Liver (tissue), 9 donors: ENCODE data around the gene SPRYD4. TPM values are rescaled to one million over a fixed set of nuclear protein-coding genes. Genes with fewer than 3 reads are reported as not detected.

Source experiments
- DNase-seq: peaks from one replicate; pipeline ENCODE4 v3.0.0-alpha.2; 2017; ENCODE audit warnings: low spot score
- H3K27ac ChIP-seq, 2 donors: one replicate each; pipeline ENCODE4 v1.7.0; 2013; ENCODE audit warnings: inconsistent platforms in 2 of 2, low read length in 2 of 2, control low read depth in 1 of 2, low read depth in 1 of 2, mild to moderate bottlenecking in 1 of 2
- H3K27me3 ChIP-seq, 4 donors: one replicate each; pipeline versions ENCODE4 v1.6.1 to v1.7.0; 2013; ENCODE audit warnings: low read length in 3 of 4, inconsistent platforms in 1 of 4, mild to moderate bottlenecking in 1 of 4, moderate library complexity in 1 of 4; ENCODE audit not compliant: control insufficient read depth in 4 of 4, insufficient read depth in 4 of 4
- H3K36me3 ChIP-seq, 4 donors: one replicate each; pipeline versions ENCODE4 v1.6.1 to v1.7.0; 2013; ENCODE audit warnings: low read length in 3 of 4, mild to moderate bottlenecking in 3 of 4, low read depth in 1 of 4, moderate library complexity in 1 of 4; ENCODE audit not compliant: control insufficient read depth in 4 of 4, insufficient read depth in 3 of 4
- H3K4me1 ChIP-seq, 4 donors: one replicate each; pipeline versions ENCODE4 v1.6.1 to v1.7.0; 2013; ENCODE audit warnings: low read length in 3 of 4, mild to moderate bottlenecking in 3 of 4, moderate library complexity in 1 of 4; ENCODE audit not compliant: control insufficient read depth in 4 of 4, insufficient read depth in 4 of 4
- H3K4me3 ChIP-seq, 3 donors: one replicate each; pipeline versions ENCODE4 v1.6.1 to v1.7.0; 2013; ENCODE audit warnings: low read length in 3 of 3, control low read depth in 1 of 3, low read depth in 1 of 3, mild to moderate bottlenecking in 1 of 3
- H3K9ac ChIP-seq, 2 donors: one replicate each; pipeline ENCODE4 v1.7.0; 2013; ENCODE audit warnings: low read length in 2 of 2, mild to moderate bottlenecking in 2 of 2, moderate library complexity in 2 of 2, control low read depth in 1 of 2, low read depth in 1 of 2
- H3K9me3 ChIP-seq, 4 donors: one replicate each; pipeline versions ENCODE4 v1.6.1 to v1.7.0; 2013; ENCODE audit warnings: low read length in 3 of 4; ENCODE audit not compliant: control insufficient read depth in 4 of 4
- ATF3 ChIP-seq: IDR thresholded peaks from 2 replicates; pipeline ENCODE4 v1.6.1; 2016; ENCODE audit warnings: antibody characterized with exemption
- CTCF ChIP-seq: fragments of 150-350 bp; IDR thresholded peaks from 2 replicates; pipeline ENCODE4 v1.5.1; 2017; ENCODE audit warnings: improper control_type of control experiment, low read depth, low read length; ENCODE audit not compliant: missing input control
- EGR1 ChIP-seq, 2 donors: IDR thresholded peaks; 2 replicates each; pipeline ENCODE4 v1.6.1; 2016 to 2018; ENCODE audit warnings: antibody characterized with exemption in 2 of 2, low read depth in 2 of 2
- FOXA1 ChIP-seq: IDR thresholded peaks from 2 replicates; pipeline ENCODE4 v1.6.1; 2016; ENCODE audit warnings: antibody characterized with exemption
- FOXA2 ChIP-seq: IDR thresholded peaks from 2 replicates; pipeline ENCODE4 v1.6.1; 2016; ENCODE audit warnings: antibody characterized with exemption
- GABPA ChIP-seq, 2 donors: IDR thresholded peaks in 1 of 2; conservative IDR thresholded peaks in 1 of 2; 2 replicates each; pipeline ENCODE4 v1.6.1; 2016; ENCODE audit warnings: antibody characterized with exemption in 2 of 2, mild to moderate bottlenecking in 1 of 2, moderate library complexity in 1 of 2
- HNF4A ChIP-seq, 2 donors: conservative IDR thresholded peaks; 2 replicates each; pipeline ENCODE4 v1.6.1; 2016; ENCODE audit warnings: antibody characterized with exemption in 2 of 2, mild to moderate bottlenecking in 2 of 2
- HNF4G ChIP-seq: IDR thresholded peaks from 2 replicates; pipeline ENCODE4 v1.6.1; 2016; ENCODE audit warnings: antibody characterized with exemption
- JUND ChIP-seq, 2 donors: IDR thresholded peaks; 2 replicates each; pipeline ENCODE4 v1.6.1; 2016; ENCODE audit warnings: antibody characterized with exemption in 2 of 2
- MAX ChIP-seq: IDR thresholded peaks from 2 replicates; pipeline ENCODE4 v1.6.1; 2016; ENCODE audit warnings: antibody characterized with exemption
- NR2F2 ChIP-seq: IDR thresholded peaks from 2 replicates; pipeline ENCODE4 v1.6.1; 2016; ENCODE audit warnings: antibody characterized with exemption
- RAD21 ChIP-seq, 2 donors: IDR thresholded peaks; 2 replicates each; pipeline ENCODE4 v1.6.1; 2016; ENCODE audit warnings: antibody characterized with exemption in 2 of 2, mild to moderate bottlenecking in 2 of 2
- REST ChIP-seq: IDR thresholded peaks from 2 replicates; pipeline ENCODE4 v1.6.1; 2016; ENCODE audit warnings: antibody characterized with exemption, mild to moderate bottlenecking
- RXRA ChIP-seq, 2 donors: IDR thresholded peaks; 2 replicates each; pipeline ENCODE4 v1.6.1; 2017 to 2018; ENCODE audit warnings: antibody characterized with exemption in 2 of 2, mild to moderate bottlenecking in 1 of 2
- SP1 ChIP-seq: IDR thresholded peaks from 2 replicates; pipeline ENCODE4 v1.6.1; 2018; ENCODE audit warnings: antibody characterized with exemption, mild to moderate bottlenecking
- TAF1 ChIP-seq: conservative IDR thresholded peaks from 2 replicates; pipeline ENCODE4 v1.6.1; 2016; ENCODE audit warnings: antibody characterized with exemption, mild to moderate bottlenecking
- YY1 ChIP-seq: IDR thresholded peaks from 2 replicates; pipeline ENCODE4 v1.6.1; 2016; ENCODE audit warnings: antibody characterized with exemption, mild to moderate bottlenecking
- ZBTB33 ChIP-seq: IDR thresholded peaks from 2 replicates; pipeline ENCODE4 v1.6.1; 2016; ENCODE audit warnings: antibody characterized with exemption
- WGBS: extraction: QIAGEN DNeasy Blood & Tissue Kit; methylation state at CpG from one replicate; pipeline ENCODE4 v1.1.7; 2013; 5-methylcytosine and 5-hydroxymethylcytosine counted together
- polyA plus RNA-seq, 2 donors: library from polyadenylated mRNA; stranded (reverse) in 1 of 2; unstranded in 1 of 2; fragments of 200-250 nt in 1 of 2; fragments of >200 nt in 1 of 2; fragmentation: Nextera tagmentation in 1 of 2; extraction: Ambion mirVana in 1 of 2; gene quantifications; one replicate each; pipeline versions ENCODE4 v1.2.1 to v1.2.3, GENCODE V29; 2013 to 2015
- total RNA-seq, 2 donors: library from RNA; depleted of rRNA; stranded (reverse); fragments of >200 nt; gene quantifications; one replicate each; pipeline ENCODE4 v1.2.3, GENCODE V29; 2014
- donor health status: healthy.
- donor health status: healthy.
- donor health status: healthy.
- donor health status: healthy.
- donor health status: healthy.

The SPRYD4 gene
- total and polyA plus RNA-seq, 4 donors = 3.8 to 13.0 (median 7.6) TPM

- H3K36me3 ChIP-seq = peaks cover 0 to 10% (median 7%) of the 10 kb centered on the region in 4 donors
- H3K27me3 ChIP-seq = no peaks in the 10 kb centered on the region
- H3K4me1 ChIP-seq = peaks cover 3 to 49% (median 36%) of the 10 kb centered on the region in 4 donors
- H3K27ac ChIP-seq = peak overlapping the region; percentile 83 to 84
- no peaks in the 10 kb centered on the region for H3K9me3 ChIP-seq
- no peak overlapping the region for H3K4me3 ChIP-seq
- WGBS = 74% methylated on average over 6 of the region's 6 CpGs
- no peak overlapping the region for H3K9ac ChIP-seq
- DNase-seq = no peak
- TF ChIP-seq NR2F2 = no peak
- TF ChIP-seq MAX = no peak
- TF ChIP-seq RXRA (IDR thresholded peaks at IDR 0.05) = no peak
- no peak for TF ChIP-seq GABPA (IDR thresholded peaks at IDR 0.05 in 1 of 2, conservative IDR thresholded peaks at IDR 0.05 in 1 of 2)
- no peak for TF ChIP-seq TAF1
- no peak for TF ChIP-seq YY1
Observed at GRCh38 chr12:56477521-56478225, 9.3 kb downstream of the SPRYD4 start.

- H3K4me3 ChIP-seq = no peak overlapping the region
- H3K27ac ChIP-seq = peak overlapping the region in 1 of 2 donors; percentile 33
- 50% methylated on average over 7 of the region's 7 CpGs for WGBS
- H3K9ac ChIP-seq = no peak overlapping the region
- TF ChIP-seq REST (no peak), FOXA1 (no peak), JUND (IDR thresholded peaks at IDR 0.05) (no peak), EGR1 (IDR thresholded peaks at IDR 0.05; ENCODE audit: low read depth in 2 of 2) (no peak), ATF3 (no peak), GABPA (IDR thresholded peaks at IDR 0.05 in 1 of 2, conservative IDR thresholded peaks at IDR 0.05 in 1 of 2) (no peak), HNF4G (peak; percentile 18), FOXA2 (no peak), NR2F2 (no peak), ZBTB33 (no peak), SP1 (peak; percentile 50), HNF4A (conservative IDR thresholded peaks at IDR 0.05) (peak; percentile 77 to 83), CTCF (no peak), RXRA (IDR thresholded peaks at IDR 0.05) (peak; percentile 33 to 56), TAF1 (no peak), RAD21 (IDR thresholded peaks at IDR 0.05) (no peak)
- peaks cover 3 to 49% (median 37%) of the 10 kb centered on the region in 4 donors for H3K4me1 ChIP-seq
- peaks cover 0 to 3% (median under 1%) of the 10 kb centered on the region in 4 donors for H3K36me3 ChIP-seq
- no peak for DNase-seq
- no peaks in the 10 kb centered on the region for H3K9me3 ChIP-seq
- no peaks in the 10 kb centered on the region for H3K27me3 ChIP-seq
Observed at GRCh38 chr12:56479625-56480024, 11.2 kb downstream of the SPRYD4 start.
